ENCODE results near the gene IL24.
"Not testable (repeated sequence)": the region's sequence is repeated elsewhere in the genome, so short reads cannot be mapped to it uniquely, and the experiment has no call there.

IL24 gene, protein sequence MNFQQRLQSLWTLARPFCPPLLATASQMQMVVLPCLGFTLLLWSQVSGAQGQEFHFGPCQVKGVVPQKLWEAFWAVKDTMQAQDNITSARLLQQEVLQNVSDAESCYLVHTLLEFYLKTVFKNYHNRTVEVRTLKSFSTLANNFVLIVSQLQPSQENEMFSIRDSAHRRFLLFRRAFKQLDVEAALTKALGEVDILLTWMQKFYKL

DNA sequence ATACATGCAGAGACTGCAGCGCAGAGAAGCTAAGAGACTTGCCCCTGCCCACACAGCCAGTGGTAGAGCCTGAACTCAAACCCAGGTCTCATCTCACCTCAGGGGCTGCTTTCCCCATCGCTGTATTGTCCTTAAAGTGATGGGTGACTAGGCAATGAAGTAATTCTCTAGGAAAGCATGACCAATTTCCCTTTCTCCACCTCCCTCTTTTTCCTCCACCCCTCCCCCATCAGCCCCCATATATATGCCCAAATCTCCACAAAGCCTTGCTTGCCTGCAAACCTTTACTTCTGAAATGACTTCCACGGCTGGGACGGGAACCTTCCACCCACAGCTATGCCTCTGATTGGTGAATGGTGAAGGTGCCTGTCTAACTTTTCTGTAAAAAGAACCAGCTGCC is at the start of gene IL24:
IL24 (plus strand) TSS at position 269 of the 400 bp plus-strand sequence. CDS start 390 bp downstream, outside the sequence.
- no peak within 1 kb of the TSS for H3K27ac ChIP-seq (ENCODE audit: low read depth, low read length)
- no peaks in the 10 kb centered on the region for H3K36me3 ChIP-seq (ENCODE audit: control insufficient read depth, insufficient read depth, low read length)
- no peaks in the 10 kb centered on the region for H3K9me3 ChIP-seq (ENCODE audit: control insufficient read depth, insufficient read depth, low read length)
- no peaks in the 10 kb centered on the region for H3K4me1 ChIP-seq (ENCODE audit: control insufficient read depth, insufficient read depth, low read length)
- no peaks in the 10 kb centered on the region for H3K27me3 ChIP-seq (ENCODE audit: control insufficient read depth, insufficient read depth, low read length)
- H3K9ac ChIP-seq (ENCODE audit: low read depth, low read length), result no peak within 1 kb of the TSS
- H3K4me3 ChIP-seq (ENCODE audit: low read depth, low read length), result no peak within 1 kb of the TSS

DNA sequence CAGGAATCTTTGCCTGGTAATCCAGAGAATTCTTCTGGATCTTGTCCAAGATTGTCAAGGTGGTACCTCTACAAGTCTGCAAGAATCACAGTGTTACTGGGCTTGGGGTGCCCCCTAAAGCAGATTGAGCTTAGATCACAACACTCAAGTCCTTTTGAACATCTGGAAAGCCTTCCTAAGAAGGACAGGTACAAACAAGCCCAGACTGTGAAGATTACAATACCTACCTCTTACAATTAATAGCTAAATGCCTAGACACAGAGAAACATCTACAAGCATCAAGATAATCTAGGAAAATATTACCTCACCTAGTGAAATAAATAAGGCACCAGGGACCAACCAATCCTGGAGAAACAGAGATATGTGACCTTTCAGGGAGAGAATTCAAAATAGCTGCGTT is 49.3 kb upstream of the IL24 start:
- Histone ChIP-seq H3K4me1 (ENCODE audit: control insufficient read depth, insufficient read depth, low read length) (no peaks in the 10 kb centered on the region), H3K27ac (ENCODE audit: low read depth, low read length) (no peak overlapping the region), H3K9ac (ENCODE audit: low read depth, low read length) (no peak overlapping the region), H3K9me3 (ENCODE audit: control insufficient read depth, insufficient read depth, low read length) (no peaks in the 10 kb centered on the region), H3K27me3 (ENCODE audit: control insufficient read depth, insufficient read depth, low read length) (no peaks in the 10 kb centered on the region), H3K4me3 (ENCODE audit: low read depth, low read length) (no peak overlapping the region), H3K36me3 (ENCODE audit: control insufficient read depth, insufficient read depth, low read length) (no peaks in the 10 kb centered on the region)

DNA sequence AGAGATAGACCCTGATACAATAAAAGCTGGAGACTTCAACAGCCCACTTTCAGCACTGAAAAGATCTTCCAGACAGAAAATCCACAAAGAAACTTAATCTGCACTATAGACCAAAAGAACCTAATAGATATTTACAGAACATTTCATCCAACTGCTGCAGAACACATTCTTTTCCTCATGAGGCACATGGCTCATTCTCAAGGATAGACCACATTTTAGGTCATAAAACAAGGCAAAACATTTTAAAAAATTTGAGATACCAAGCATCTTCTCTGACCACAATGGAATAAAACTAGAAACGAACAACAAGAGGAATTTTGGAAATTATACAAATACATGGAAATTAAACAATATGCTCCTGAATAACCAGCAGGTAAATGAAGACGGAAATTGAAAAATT is 46.8 kb upstream of the IL24 start:
- Histone ChIP-seq H3K4me3 (ENCODE audit: low read depth, low read length) (no peak overlapping the region), H3K4me1 (ENCODE audit: control insufficient read depth, insufficient read depth, low read length) (no peaks in the 10 kb centered on the region), H3K27ac (ENCODE audit: low read depth, low read length) (no peak overlapping the region), H3K36me3 (ENCODE audit: control insufficient read depth, insufficient read depth, low read length) (no peaks in the 10 kb centered on the region), H3K9me3 (ENCODE audit: control insufficient read depth, insufficient read depth, low read length) (no peaks in the 10 kb centered on the region), H3K27me3 (ENCODE audit: control insufficient read depth, insufficient read depth, low read length) (no peaks in the 10 kb centered on the region), H3K9ac (ENCODE audit: low read depth, low read length) (no peak overlapping the region)

DNA sequence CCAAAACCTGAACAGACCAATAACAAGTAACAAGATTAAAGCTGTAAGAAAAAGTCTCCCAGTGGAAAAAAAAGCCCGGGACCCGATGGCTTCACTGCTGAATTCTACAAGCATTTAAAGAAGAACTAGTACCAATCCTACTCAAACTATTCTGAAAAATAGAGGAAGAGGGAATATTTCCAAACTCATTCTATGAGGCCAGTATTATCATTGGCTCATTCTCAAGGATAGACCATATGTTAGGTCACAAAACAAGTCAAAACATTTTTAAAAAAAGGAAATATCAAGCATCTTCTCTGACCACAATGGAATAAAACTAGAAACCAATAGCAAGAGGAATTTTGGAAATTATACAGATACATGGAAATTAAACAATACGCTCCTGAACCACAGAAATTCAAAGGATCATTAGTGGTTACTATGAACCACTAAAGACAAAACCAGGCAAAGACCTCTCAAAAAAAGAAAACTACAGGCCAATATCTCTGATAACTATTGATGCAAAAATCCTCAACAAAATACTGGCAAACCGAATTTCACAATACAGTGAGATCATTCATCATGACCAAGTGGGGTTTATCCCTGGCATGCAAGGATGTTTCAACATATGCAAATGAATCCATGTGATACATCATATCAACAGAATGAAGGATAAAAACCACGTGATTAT is 45.8 kb upstream of the IL24 start:
- Histone ChIP-seq H3K4me1 (ENCODE audit: control insufficient read depth, insufficient read depth, low read length) (no peaks in the 10 kb centered on the region), H3K27me3 (ENCODE audit: control insufficient read depth, insufficient read depth, low read length) (no peaks in the 10 kb centered on the region), H3K9me3 (ENCODE audit: control insufficient read depth, insufficient read depth, low read length) (no peaks in the 10 kb centered on the region), H3K4me3 (ENCODE audit: low read depth, low read length) (no peak overlapping the region), H3K27ac (ENCODE audit: low read depth, low read length) (no peak overlapping the region), H3K9ac (ENCODE audit: low read depth, low read length) (no peak overlapping the region), H3K36me3 (ENCODE audit: control insufficient read depth, insufficient read depth, low read length) (no peaks in the 10 kb centered on the region)

DNA sequence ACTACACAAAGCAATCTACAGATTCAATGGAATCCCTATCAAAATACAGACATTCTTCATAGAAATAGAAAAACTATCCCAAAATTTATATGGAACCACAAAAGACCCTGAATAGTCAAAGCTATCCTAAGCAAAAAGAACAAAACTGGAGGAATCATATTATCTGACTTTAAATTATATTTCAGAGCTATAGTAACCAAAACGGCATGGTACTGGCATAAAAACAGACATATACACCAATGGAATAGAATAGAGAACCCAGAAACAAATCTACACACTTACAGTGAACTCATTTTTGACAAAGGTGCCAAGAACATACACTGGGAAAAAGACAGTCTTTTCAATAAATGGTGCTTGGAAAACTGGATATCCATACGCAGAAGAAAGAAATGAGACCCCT is 44.6 kb upstream of the IL24 start:
- H3K9me3 ChIP-seq (ENCODE audit: control insufficient read depth, insufficient read depth, low read length); H3K27me3 ChIP-seq (ENCODE audit: control insufficient read depth, insufficient read depth, low read length); H3K27ac ChIP-seq (ENCODE audit: low read depth, low read length); H3K4me1 ChIP-seq (ENCODE audit: control insufficient read depth, insufficient read depth, low read length); H3K9ac ChIP-seq (ENCODE audit: low read depth, low read length); H3K4me3 ChIP-seq (ENCODE audit: low read depth, low read length); H3K36me3 ChIP-seq (ENCODE audit: control insufficient read depth, insufficient read depth, low read length): not testable (repeated sequence)

DNA sequence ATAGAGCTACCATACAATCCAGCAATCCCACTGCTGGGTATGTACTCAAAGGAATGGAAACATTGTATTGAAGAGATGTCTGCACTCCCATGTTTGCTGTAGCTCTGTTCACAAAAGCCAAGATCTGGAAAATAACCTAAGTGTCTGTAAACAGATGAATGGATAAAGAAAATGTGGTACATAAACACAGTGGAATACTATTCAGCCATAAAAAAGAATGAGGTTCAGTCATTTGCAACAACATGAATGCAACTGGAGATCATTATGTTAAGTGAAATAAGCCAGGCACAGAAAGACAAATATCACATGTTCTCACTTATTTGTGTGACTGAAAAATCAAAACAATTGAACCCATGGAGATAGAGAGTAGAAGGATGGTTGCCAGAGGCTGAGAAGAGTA is 43.5 kb upstream of the IL24 start:
- H3K27me3 ChIP-seq (ENCODE audit: control insufficient read depth, insufficient read depth, low read length); H3K4me3 ChIP-seq (ENCODE audit: low read depth, low read length); H3K4me1 ChIP-seq (ENCODE audit: control insufficient read depth, insufficient read depth, low read length); H3K36me3 ChIP-seq (ENCODE audit: control insufficient read depth, insufficient read depth, low read length); H3K9ac ChIP-seq (ENCODE audit: low read depth, low read length); H3K9me3 ChIP-seq (ENCODE audit: control insufficient read depth, insufficient read depth, low read length); H3K27ac ChIP-seq (ENCODE audit: low read depth, low read length): not testable (repeated sequence)

DNA sequence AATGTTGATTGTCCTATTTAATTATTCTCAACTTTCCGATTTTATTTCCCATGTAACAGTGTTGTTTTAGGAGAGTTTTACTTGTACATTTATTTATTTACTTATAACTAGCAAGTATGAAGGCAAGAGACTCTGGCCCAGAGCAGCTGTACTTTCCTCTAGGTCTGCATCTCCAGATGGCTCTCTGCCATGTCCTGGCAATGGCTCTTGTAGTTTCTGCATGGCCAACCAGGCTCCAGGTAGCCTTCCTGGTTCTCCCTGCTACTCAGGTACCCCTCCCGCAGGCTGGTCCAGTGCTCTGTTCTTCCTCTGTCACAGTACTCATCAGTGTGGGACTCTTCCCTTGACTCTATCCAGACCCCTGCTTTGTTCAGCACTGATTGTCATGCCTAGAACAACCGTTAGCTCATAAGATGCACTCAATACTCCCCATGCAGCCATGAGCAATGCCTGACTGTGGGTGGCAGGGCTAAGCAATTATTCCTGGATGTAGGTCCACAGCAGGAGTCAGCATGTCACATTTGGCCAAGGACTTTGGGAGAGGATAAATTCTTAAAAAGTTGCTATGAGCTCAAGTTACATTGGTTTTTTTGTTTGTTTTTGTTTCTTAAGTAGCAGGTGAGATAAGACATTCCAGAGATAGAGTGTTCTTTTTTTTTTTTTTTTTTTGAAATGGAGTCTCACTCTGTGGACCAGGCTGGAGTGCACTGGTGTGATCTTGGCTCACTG is 42.7 kb upstream of the IL24 start:
- Histone ChIP-seq H3K27me3 (ENCODE audit: control insufficient read depth, insufficient read depth, low read length) (no peaks in the 10 kb centered on the region), H3K36me3 (ENCODE audit: control insufficient read depth, insufficient read depth, low read length) (no peaks in the 10 kb centered on the region), H3K9me3 (ENCODE audit: control insufficient read depth, insufficient read depth, low read length) (no peaks in the 10 kb centered on the region), H3K4me1 (ENCODE audit: control insufficient read depth, insufficient read depth, low read length) (no peaks in the 10 kb centered on the region), H3K4me3 (ENCODE audit: low read depth, low read length) (no peak overlapping the region), H3K27ac (ENCODE audit: low read depth, low read length) (no peak overlapping the region), H3K9ac (ENCODE audit: low read depth, low read length) (no peak overlapping the region)

DNA sequence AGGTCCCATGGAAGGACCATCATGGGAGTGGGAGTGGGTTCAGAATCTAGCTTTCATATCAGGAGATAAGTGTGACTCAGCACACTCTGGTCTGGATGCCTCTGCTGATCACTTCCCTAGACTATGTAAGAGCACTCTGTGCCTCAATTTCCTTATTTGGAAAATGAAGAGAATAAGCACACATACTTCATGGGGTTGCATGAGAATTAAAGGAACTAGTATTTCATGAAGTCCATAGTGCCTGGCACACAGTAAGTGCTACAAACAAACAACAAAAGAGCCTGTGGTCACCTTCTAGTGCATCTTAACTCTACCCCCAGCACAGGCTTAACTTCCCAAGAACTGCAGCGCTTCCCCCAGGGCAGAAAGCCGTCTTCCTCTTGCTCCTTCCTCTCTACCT is 41.4 kb upstream of the IL24 start:
- H3K27me3 ChIP-seq (ENCODE audit: control insufficient read depth, insufficient read depth, low read length), result no peaks in the 10 kb centered on the region
- H3K4me1 ChIP-seq (ENCODE audit: control insufficient read depth, insufficient read depth, low read length), result no peaks in the 10 kb centered on the region
- no peak overlapping the region for H3K4me3 ChIP-seq (ENCODE audit: low read depth, low read length)
- no peak overlapping the region for H3K27ac ChIP-seq (ENCODE audit: low read depth, low read length)
- no peak overlapping the region for H3K9ac ChIP-seq (ENCODE audit: low read depth, low read length)
- H3K36me3 ChIP-seq (ENCODE audit: control insufficient read depth, insufficient read depth, low read length), result no peaks in the 10 kb centered on the region
- H3K9me3 ChIP-seq (ENCODE audit: control insufficient read depth, insufficient read depth, low read length), result no peaks in the 10 kb centered on the region

DNA sequence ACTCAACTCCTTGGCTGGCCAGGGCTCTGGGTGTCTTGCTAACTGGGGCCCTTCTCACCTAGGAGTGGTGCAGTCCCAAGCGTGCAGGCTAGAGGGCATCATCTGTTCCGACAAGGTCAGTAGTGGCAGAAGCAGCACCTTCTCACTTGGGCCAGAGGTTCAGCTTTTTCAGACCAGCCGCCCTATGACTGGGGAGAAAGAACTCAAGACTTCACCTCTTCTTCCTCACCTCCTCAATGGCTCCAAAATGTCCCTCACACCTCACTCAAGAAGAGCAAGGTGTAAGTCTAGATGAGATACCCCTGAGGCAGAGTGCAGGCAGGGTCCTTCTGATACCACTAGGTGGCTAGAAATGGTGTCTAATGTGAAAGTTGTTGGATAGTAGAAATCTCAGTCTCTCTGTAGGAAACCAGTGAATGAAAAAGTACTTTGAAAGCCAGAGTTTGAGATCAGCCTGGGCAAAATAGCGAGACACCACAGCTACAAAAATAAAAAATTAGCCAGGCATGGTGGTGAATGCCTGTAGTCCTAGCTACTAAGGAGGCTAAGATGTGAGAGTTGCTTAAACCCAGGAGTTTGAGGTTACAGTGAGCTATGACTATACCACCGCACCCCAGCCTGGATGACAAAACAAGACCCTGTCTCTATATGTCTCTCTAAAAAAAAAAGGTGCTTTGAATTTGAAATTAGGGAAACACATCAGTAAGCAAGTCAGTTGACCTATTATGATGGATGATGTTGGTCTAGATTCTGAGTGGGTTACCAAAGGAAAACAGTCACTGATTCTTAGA is 40.4 kb upstream of the IL24 start:
- Histone ChIP-seq H3K4me1 (ENCODE audit: control insufficient read depth, insufficient read depth, low read length) (no peaks in the 10 kb centered on the region), H3K27ac (ENCODE audit: low read depth, low read length) (no peak overlapping the region), H3K4me3 (ENCODE audit: low read depth, low read length) (no peak overlapping the region)

DNA sequence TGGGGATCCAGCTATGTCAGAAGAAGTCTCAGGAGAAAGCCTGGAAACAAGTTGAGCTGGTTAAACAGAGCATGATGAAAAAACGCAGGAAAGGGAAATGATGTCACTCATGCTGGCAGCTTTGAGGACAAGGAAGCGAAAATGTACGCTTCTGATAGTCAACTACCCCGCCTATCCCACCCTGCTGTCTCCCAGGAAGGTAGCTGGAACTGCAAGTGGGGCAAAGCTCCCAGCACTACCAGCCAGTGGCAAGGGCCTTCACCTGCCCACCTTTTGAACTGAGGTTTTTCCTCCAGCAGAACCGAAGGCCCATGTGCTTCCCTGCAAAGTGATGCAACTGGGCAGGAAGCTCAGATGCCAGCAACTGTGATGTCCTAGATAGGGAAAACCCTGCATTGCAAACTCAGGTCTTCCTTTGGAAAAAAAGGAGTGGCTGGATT is 38.1 kb upstream of the IL24 start:
- no peaks in the 10 kb centered on the region for H3K27me3 ChIP-seq (ENCODE audit: control insufficient read depth, insufficient read depth, low read length)
- H3K36me3 ChIP-seq (ENCODE audit: control insufficient read depth, insufficient read depth, low read length), result no peaks in the 10 kb centered on the region
- no peaks in the 10 kb centered on the region for H3K9me3 ChIP-seq (ENCODE audit: control insufficient read depth, insufficient read depth, low read length)

More for the DNA sequence above, 40.4 kb upstream of the IL24 start:
- H3K9me3 ChIP-seq (ENCODE audit: control insufficient read depth, insufficient read depth, low read length), result no peaks in the 10 kb centered on the region
- H3K36me3 ChIP-seq (ENCODE audit: control insufficient read depth, insufficient read depth, low read length), result no peaks in the 10 kb centered on the region
- H3K9ac ChIP-seq (ENCODE audit: low read depth, low read length), result no peak overlapping the region
- no peaks in the 10 kb centered on the region for H3K27me3 ChIP-seq (ENCODE audit: control insufficient read depth, insufficient read depth, low read length)

More for the DNA sequence above, 38.1 kb upstream of the IL24 start:
- Histone ChIP-seq H3K9ac (ENCODE audit: low read depth, low read length) (no peak overlapping the region), H3K27ac (ENCODE audit: low read depth, low read length) (no peak overlapping the region), H3K4me3 (ENCODE audit: low read depth, low read length) (no peak overlapping the region), H3K4me1 (ENCODE audit: control insufficient read depth, insufficient read depth, low read length) (no peaks in the 10 kb centered on the region)

Data from HUES48 (cell line).